H1 (cell line): ENCODE results near the gene COX14. TPM values are rescaled to one million over a fixed set of nuclear protein-coding genes. Genes with fewer than 3 reads are reported as not detected.

ENCODE experiments used
- CTCF ChIA-PET: fragments of 300-600 bp; sonication (Branson Sonifier 250); formaldehyde crosslinking; loops from one replicate; lab custom pipeline; 2021; ENCODE audit not compliant: partially characterized antibody; lab: Charles Lee
- POLR2A ChIA-PET: fragments of 300-600 bp; sonication (Branson Sonifier 250); formaldehyde crosslinking; loops from one replicate; lab custom pipeline; 2021; ENCODE audit warnings: inconsistent platforms; ENCODE audit not compliant: partially characterized antibody; lab: Charles Lee
- DNase-seq, 2 experiments: peaks; one replicate each; pipeline versions ENCODE4 v3.0.0 to v3.0.0-alpha.2; 2010 to 2022; ENCODE audit warnings: low spot score in 2 of 2, low read depth in 1 of 2, mixed read lengths in 1 of 2
- FAIRE-seq: peaks from 2 replicates; lab custom pipeline; 2011; peaks lifted over from hg19 to GRCh38; lab: Jason Lieb, UNC
- H2AFZ ChIP-seq: 2 replicates; pipeline ENCODE4 v1.8.1; 2012; ENCODE audit warnings: low read length, inconsistent platforms
- H2AK5ac ChIP-seq: 2 replicates; pipeline ENCODE4 v1.6.1; 2013; ENCODE audit warnings: low read depth, low read length
- H2BK120ac ChIP-seq: replicated peaks from 2 replicates; pipeline ENCODE3; 2013; ENCODE audit warnings: low read depth, low read length, inconsistent platforms
- H2BK12ac ChIP-seq: 2 replicates; pipeline ENCODE4 v1.6.1; 2013; ENCODE audit warnings: low read depth, low read length
- H2BK15ac ChIP-seq: 2 replicates; pipeline ENCODE4 v1.6.1; 2013; ENCODE audit warnings: low read length
- H2BK20ac ChIP-seq: 2 replicates; pipeline ENCODE4 v1.6.1; 2013; ENCODE audit warnings: low read length
- H2BK5ac ChIP-seq: 2 replicates; pipeline ENCODE4 v1.6.1; 2013; ENCODE audit warnings: low read depth, low read length
- H3K14ac ChIP-seq: 2 replicates; pipeline ENCODE4 v1.6.1; 2013; ENCODE audit warnings: inconsistent platforms; ENCODE audit not compliant: insufficient read length
- H3K18ac ChIP-seq: 2 replicates; pipeline ENCODE4 v1.6.1; 2013; ENCODE audit warnings: low read length; ENCODE audit errors: extremely low read depth
- H3K23ac ChIP-seq: 2 replicates; pipeline ENCODE4 v1.6.1; 2013; ENCODE audit warnings: inconsistent platforms; ENCODE audit not compliant: insufficient read length
- H3K23me2 ChIP-seq: 2 replicates; pipeline ENCODE4 v1.6.1; 2013; ENCODE audit warnings: low read depth, low read length
- H3K27ac ChIP-seq: 2 replicates; pipeline ENCODE4 v1.6.1; 2011; ENCODE audit warnings: low read depth, low read length, inconsistent platforms
- H3K27me3 ChIP-seq, 4 experiments: replicated peaks in 1 of 4; 1 replicate in 1 of 4; 2 replicates in 3 of 4; pipeline versions ENCODE4 v1.6.1 to v1.8.1; 2011 to 2013; ENCODE audit warnings: low read length in 3 of 4, mild to moderate bottlenecking in 3 of 4, inconsistent platforms in 2 of 4, mixed read lengths in 2 of 4, moderate library complexity in 1 of 4; ENCODE audit not compliant: control insufficient read depth in 3 of 4, insufficient read depth in 3 of 4; ENCODE audit errors: extremely low read depth in 1 of 4
- H3K36me3 ChIP-seq, 4 experiments: 2 replicates each; pipeline versions ENCODE4 v1.6.1 to v1.8.1; 2011 to 2013; ENCODE audit warnings: mild to moderate bottlenecking in 4 of 4, low read length in 3 of 4, moderate library complexity in 2 of 4, control low read depth in 1 of 4, inconsistent platforms in 1 of 4; ENCODE audit not compliant: insufficient read depth in 4 of 4, control insufficient read depth in 2 of 4
- H3K4ac ChIP-seq: replicated peaks from 2 replicates; pipeline ENCODE3; 2013; ENCODE audit warnings: low read length, low read depth, mixed read lengths, inconsistent platforms; ENCODE audit not compliant: insufficient read length
- H3K4me1 ChIP-seq, 4 experiments: replicated peaks in 1 of 4; 1 replicate in 1 of 4; 2 replicates in 3 of 4; pipeline versions ENCODE4 v1.6.1 to v1.8.1; 2011 to 2013; ENCODE audit warnings: low read length in 3 of 4, inconsistent platforms in 2 of 4, mixed read lengths in 1 of 4; ENCODE audit not compliant: insufficient read depth in 4 of 4, control insufficient read depth in 3 of 4
- H3K4me2 ChIP-seq, 2 experiments: 2 replicates each; pipeline versions ENCODE4 v1.6.1 to v1.8.1; 2011 to 2013; ENCODE audit warnings: low read depth in 2 of 2, low read length in 2 of 2, control low read depth in 1 of 2, inconsistent platforms in 1 of 2, mild to moderate bottlenecking in 1 of 2; ENCODE audit not compliant: insufficient read depth in 1 of 2
- H3K4me3 ChIP-seq, 4 experiments: fragments of 200-600, 300-600 bp in 1 of 4; sonication (generic), shearing (Covaris generic), sonication (Bioruptor Twin) in 1 of 4; 2 replicates each; pipeline versions ENCODE4 v1.5.1 to v1.8.1; 2011 to 2016; ENCODE audit warnings: low read length in 4 of 4, low read depth in 3 of 4, control low read depth in 2 of 4, inconsistent platforms in 2 of 4, mild to moderate bottlenecking in 2 of 4, mixed read lengths in 1 of 4, moderate library complexity in 1 of 4; ENCODE audit not compliant: insufficient read depth in 2 of 4; ENCODE audit errors: extremely low read depth in 1 of 4
- H3K56ac ChIP-seq: replicated peaks from 2 replicates; pipeline ENCODE3; 2013; ENCODE audit warnings: low read depth, mild to moderate bottlenecking, mixed read lengths, low read length, inconsistent platforms; ENCODE audit not compliant: insufficient read length
- H3K79me1 ChIP-seq: 2 replicates; pipeline ENCODE4 v1.6.1; 2013; ENCODE audit warnings: low read depth, low read length, control low read depth
- H3K79me2 ChIP-seq, 2 experiments: 2 replicates each; pipeline versions ENCODE4 v1.6.1 to v1.8.1; 2012 to 2013; ENCODE audit warnings: low read length in 2 of 2, mild to moderate bottlenecking in 2 of 2, inconsistent platforms in 1 of 2; ENCODE audit not compliant: insufficient read depth in 2 of 2, control insufficient read depth in 1 of 2
- H3K9ac ChIP-seq, 4 experiments: replicated peaks in 1 of 4; 1 replicate in 1 of 4; 2 replicates in 3 of 4; pipeline versions ENCODE4 v1.6.1 to v1.8.1; 2011 to 2013; ENCODE audit warnings: low read depth in 3 of 4, low read length in 3 of 4, control low read depth in 2 of 4, mild to moderate bottlenecking in 2 of 4, moderate library complexity in 2 of 4, inconsistent platforms in 1 of 4; ENCODE audit errors: extremely low read depth in 1 of 4
- H3K9me3 ChIP-seq, 2 experiments: 2 replicates each; pipeline versions ENCODE4 v1.6.1 to v1.8.1; 2012 to 2013; ENCODE audit warnings: mild to moderate bottlenecking in 2 of 2, moderate library complexity in 2 of 2, control low read depth in 1 of 2, inconsistent platforms in 1 of 2, low read depth in 1 of 2, low read length in 1 of 2, mixed read lengths in 1 of 2; ENCODE audit not compliant: insufficient read depth in 2 of 2
- H4K20me1 ChIP-seq, 2 experiments: replicated peaks in 1 of 2; 2 replicates each; pipeline versions ENCODE3 to v1.8.1; 2011 to 2013; ENCODE audit warnings: inconsistent platforms in 2 of 2, low read length in 2 of 2, mild to moderate bottlenecking in 1 of 2; ENCODE audit not compliant: insufficient read depth in 2 of 2, control insufficient read depth in 1 of 2
- H4K5ac ChIP-seq: 2 replicates; pipeline ENCODE4 v1.6.1; 2013; ENCODE audit warnings: low read length, low read depth, mixed read lengths, inconsistent platforms; ENCODE audit not compliant: insufficient read length
- H4K8ac ChIP-seq: 2 replicates; pipeline ENCODE4 v1.8.0; 2013; ENCODE audit warnings: mild to moderate bottlenecking, moderate library complexity, low read length, inconsistent platforms; ENCODE audit not compliant: insufficient read depth; ENCODE audit errors: extremely low read depth
- H4K91ac ChIP-seq: replicated peaks from 2 replicates; pipeline ENCODE3; 2013; ENCODE audit warnings: low read length, mixed read lengths, inconsistent platforms; ENCODE audit not compliant: insufficient read length
- ASH2L ChIP-seq: fragments of 200-600, 300-600 bp; sonication (generic); IDR thresholded peaks from one replicate; pipeline ENCODE4 v1.7.1; 2017; ENCODE audit warnings: low read length
- CHD1 ChIP-seq: IDR thresholded peaks from 2 replicates; pipeline ENCODE4 v1.6.1; 2012; ENCODE audit warnings: low read depth, low read length, improper control_type of control experiment
- HDAC2 ChIP-seq, 2 experiments: fragments of 300-600 bp in 1 of 2; sonication (generic) in 1 of 2; IDR thresholded peaks; 2 replicates each; pipeline ENCODE4 v1.6.1; 2011 to 2012; ENCODE audit warnings: low read depth in 2 of 2, low read length in 2 of 2, mild to moderate bottlenecking in 2 of 2, moderate library complexity in 2 of 2, borderline replicate concordance in 1 of 2, inconsistent platforms in 1 of 2
- HDAC6 ChIP-seq: IDR thresholded peaks from one replicate; pipeline ENCODE4 v1.7.1; 2012; ENCODE audit warnings: low read depth, mild to moderate bottlenecking, inconsistent platforms, low read length, moderate library complexity
- KDM1A ChIP-seq: fragments of 200-600, 300-600 bp; sonication (generic); IDR thresholded peaks from 2 replicates; pipeline ENCODE4 v1.7.1; 2016; ENCODE audit warnings: mild to moderate bottlenecking, low read length, borderline replicate concordance
- NRF1 ChIP-seq: IDR thresholded peaks from 2 replicates; pipeline ENCODE4 v1.6.1; 2011; ENCODE audit warnings: mild to moderate bottlenecking, low read depth, low read length, improper control_type of control experiment
- RNF2 ChIP-seq: fragments of 200-900, 300-1000 bp; sonication (generic); IDR thresholded peaks from 2 replicates; pipeline ENCODE4 v1.7.1; 2016; ENCODE audit warnings: borderline replicate concordance, low read depth, mild to moderate bottlenecking, antibody characterized with exemption, low read length; ENCODE audit not compliant: poor library complexity, severe bottlenecking; ENCODE audit errors: missing control alignments
- RXRA ChIP-seq: IDR thresholded peaks from 2 replicates; pipeline ENCODE4 v1.6.1; 2011; ENCODE audit warnings: low read depth, mild to moderate bottlenecking, low read length, moderate library complexity; ENCODE audit not compliant: insufficient read depth
- SAP30 ChIP-seq: fragments of 300-600 bp; sonication (generic); IDR thresholded peaks from 2 replicates; pipeline ENCODE4 v1.7.1; 2012; ENCODE audit warnings: low read length, moderate library complexity, mild to moderate bottlenecking, inconsistent platforms; ENCODE audit not compliant: insufficient read depth, insufficient replicate concordance
- TAF1 ChIP-seq: IDR thresholded peaks from 2 replicates; pipeline ENCODE4 v1.6.1; 2011; ENCODE audit warnings: mild to moderate bottlenecking, low read depth, low read length
- TBP ChIP-seq: IDR thresholded peaks from 2 replicates; pipeline ENCODE4 v1.6.1; 2011; ENCODE audit warnings: low read depth, low read length, improper control_type of control experiment
- YY1 ChIP-seq: IDR thresholded peaks from 2 replicates; pipeline ENCODE4 v1.6.1; 2011; ENCODE audit warnings: low read depth, mild to moderate bottlenecking, low read length
- WGBS, 2 experiments: shearing (Covaris generic) in 1 of 2; methylation state at CpG; one replicate each; pipeline versions ENCODE4 v1.1.6 to v1.1.7; 2013 to 2015; ENCODE audit warnings: low lambda C conversion rate in 2 of 2, mixed read lengths in 2 of 2, inconsistent platforms in 1 of 2, low coverage in 1 of 2, missing lambda C conversion rate in 1 of 2; ENCODE audit not compliant: insufficient replicate concordance in 2 of 2, insufficient coverage in 1 of 2, insufficient read length in 1 of 2; ENCODE audit errors: extremely low coverage in 1 of 2, missing lambda C conversion rate in 1 of 2; 5-methylcytosine and 5-hydroxymethylcytosine counted together
- polyA plus RNA-seq, 7 experiments: library from polyadenylated mRNA; depleted of rRNA in 3 of 7; stranded (reverse) in 5 of 7; unstranded in 2 of 7; fragments of >200 nt in 5 of 7; fragments of 200-250 nt in 2 of 7; gene quantifications; 1 replicate in 5 of 7; 2 replicates in 1 of 7; 4 replicates in 1 of 7; pipeline versions ENCODE4 v1.2.1 to v1.2.3, GENCODE V29; 2011 to 2013; ENCODE audit warnings: missing spikeins in 2 of 7, mixed read lengths in 2 of 7
- total RNA-seq: library from RNA; stranded (reverse); fragmentation: NEBNext Ultra II Directional; extraction: Animal tissue kit (Norgen Biotek cat#: 25700); gene quantifications from 2 replicates; pipeline ENCODE4 v1.2.1, GENCODE V29; 2021

COX14 gene
- total and polyA plus RNA-seq, 2 of the 8 experiments (the other 6 are each of a cell fraction or from before 2014, with no cell fraction given) = 40.1 to 102 TPM

DNA sequence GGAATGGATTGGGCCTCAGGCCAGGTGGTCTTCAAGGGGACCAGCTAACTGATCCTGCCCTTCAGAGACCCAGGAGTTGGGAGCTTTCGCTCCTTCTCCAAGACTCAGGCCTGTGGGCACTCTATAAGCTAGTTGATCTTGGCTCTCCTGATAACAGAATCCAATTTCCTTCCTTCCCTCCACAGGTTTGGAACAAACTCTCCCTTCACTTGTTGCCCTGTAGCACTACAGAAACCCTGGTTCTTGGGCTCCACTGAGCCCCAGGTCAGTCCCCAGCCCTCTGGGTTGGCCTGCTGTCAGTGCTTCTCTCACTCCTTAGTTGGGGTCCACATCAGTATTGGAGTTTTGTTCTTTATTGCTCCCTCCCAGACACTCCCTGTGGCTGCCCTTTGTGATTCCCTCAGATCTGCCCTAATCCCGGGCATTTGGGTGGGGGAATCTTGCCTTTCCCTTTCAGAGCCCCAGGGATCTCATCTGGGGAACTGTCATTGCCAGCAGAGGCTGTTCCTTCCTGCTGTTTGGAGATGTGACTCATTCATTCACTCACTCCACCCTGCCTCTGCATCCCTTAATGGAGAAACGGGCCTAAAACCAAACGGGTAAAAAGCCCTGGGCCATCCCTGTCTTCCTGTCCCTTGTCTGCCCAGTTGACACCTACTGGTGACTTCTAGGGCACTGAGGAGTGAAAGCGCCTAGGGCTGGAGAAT lies 12.6 kb upstream of the COX14 start:
- Histone ChIP-seq H3K14ac (no peak overlapping the region), H3K79me2 (no peaks in the 10 kb centered on the region), H3K36me3 (peaks cover 36 to 59% (median 51%) of the 10 kb centered on the region in 4 experiments), H4K5ac (no peak overlapping the region), H3K27ac (no peak overlapping the region), H3K79me1 (no peaks in the 10 kb centered on the region), H2BK20ac (no peak overlapping the region), H3K27me3 (no peaks in the 10 kb centered on the region), H3K9me3 (no peaks in the 10 kb centered on the region), H2BK15ac (no peak overlapping the region), H3K4me3 (no peak overlapping the region), H2BK120ac (no peak overlapping the region), H3K9ac (no peak overlapping the region; a peak in 1 of 7 replicates), H2BK5ac (no peak overlapping the region), H3K4me1 (peaks cover 2 to 9% (median 5%) of the 10 kb centered on the region in 4 experiments; a peak in 5 of 7 replicates), H3K23me2 (no peaks in the 10 kb centered on the region), H3K18ac (no peak overlapping the region), H3K4me2 (no peak overlapping the region), H4K8ac (no peak overlapping the region), H3K56ac (no peak overlapping the region), H2BK12ac (no peak overlapping the region), H4K91ac (no peak overlapping the region), H2AK5ac (no peak overlapping the region), H3K23ac (no peak overlapping the region), H4K20me1 (peaks cover 0 to 9% of the 10 kb centered on the region in 2 experiments), H2AFZ (no peak overlapping the region), H3K4ac (no peak overlapping the region)
- FAIRE-seq = no peak
- DNase-seq = no peak
- WGBS, 2 experiments = 77% methylated on average over 5 of the region's 5 CpGs; no CpG with 5 or more reads in 1 of the 2 experiments
- ChIA-PET CTCF (interaction anchor here (1.1 to 32.9 kb wide), 6 partner anchors 12 to 131 kb away, joined by 3 to 625 read pairs (median 70); partner anchors contain the start of genes COX14, GPD1 and SMARCD1), POLR2A (interaction anchor here (0.6 to 27.1 kb wide), 6 partner anchors 6 to 68 kb away, joined by 3 to 457 read pairs (median 4); partner anchors contain the start of genes CERS5, COX14, GPD1 and SMARCD1)
- no peak for TF ChIP-seq TAF1
- no peak for TF ChIP-seq YY1
- no peak for TF ChIP-seq TBP
- no peak for TF ChIP-seq HDAC6
- TF ChIP-seq NRF1 = no peak
- TF ChIP-seq ASH2L = no peak
- TF ChIP-seq SAP30 = no peak
- no peak for TF ChIP-seq RXRA
- TF ChIP-seq CHD1 = no peak
- no peak for TF ChIP-seq HDAC2 (IDR thresholded peaks at IDR 0.05; ENCODE audit: borderline replicate concordance in 1 of 2, low read depth in 2 of 2, low read length in 2 of 2)
- TF ChIP-seq RNF2 = no peak
- no peak for TF ChIP-seq KDM1A
